ENCODE results near the gene CGRRF1.

CGRRF1 gene

DNA sequence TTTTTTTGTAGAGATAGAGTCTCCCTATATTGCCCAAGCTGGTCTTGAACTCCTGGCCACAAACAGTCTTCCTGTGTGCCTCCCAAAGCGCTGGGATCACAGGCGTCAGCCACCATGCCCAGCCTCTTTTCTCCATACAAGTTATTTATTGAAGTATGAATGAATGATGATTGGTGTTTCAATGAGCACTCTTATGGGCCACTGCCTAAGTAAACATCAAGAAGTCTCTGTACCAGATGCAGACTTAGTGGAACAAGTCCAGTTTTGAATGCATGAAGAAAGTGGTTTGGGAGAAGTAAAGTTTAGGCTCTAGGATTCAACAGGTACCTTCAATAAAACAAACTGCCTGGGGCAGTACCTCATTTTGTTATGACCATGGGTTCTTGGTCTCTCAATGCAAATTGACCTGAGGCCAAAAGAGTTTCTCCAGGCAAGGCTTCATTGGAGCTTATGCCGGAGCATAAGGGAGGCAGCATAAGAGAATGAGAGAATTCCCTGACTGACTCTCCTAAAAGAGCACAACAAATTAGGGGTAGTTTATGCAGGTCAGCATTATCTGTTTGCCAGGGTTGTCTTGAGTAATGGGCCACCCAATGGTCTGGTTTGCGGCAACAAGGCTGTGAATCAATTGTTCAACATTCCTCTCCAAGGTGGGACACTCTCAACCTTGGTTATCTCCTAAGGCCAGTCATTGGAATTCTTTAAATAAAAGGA, 19.8 kb upstream of the CGRRF1 start:
- DNase-seq (no peak), ATAC-seq (no peak)

DNA sequence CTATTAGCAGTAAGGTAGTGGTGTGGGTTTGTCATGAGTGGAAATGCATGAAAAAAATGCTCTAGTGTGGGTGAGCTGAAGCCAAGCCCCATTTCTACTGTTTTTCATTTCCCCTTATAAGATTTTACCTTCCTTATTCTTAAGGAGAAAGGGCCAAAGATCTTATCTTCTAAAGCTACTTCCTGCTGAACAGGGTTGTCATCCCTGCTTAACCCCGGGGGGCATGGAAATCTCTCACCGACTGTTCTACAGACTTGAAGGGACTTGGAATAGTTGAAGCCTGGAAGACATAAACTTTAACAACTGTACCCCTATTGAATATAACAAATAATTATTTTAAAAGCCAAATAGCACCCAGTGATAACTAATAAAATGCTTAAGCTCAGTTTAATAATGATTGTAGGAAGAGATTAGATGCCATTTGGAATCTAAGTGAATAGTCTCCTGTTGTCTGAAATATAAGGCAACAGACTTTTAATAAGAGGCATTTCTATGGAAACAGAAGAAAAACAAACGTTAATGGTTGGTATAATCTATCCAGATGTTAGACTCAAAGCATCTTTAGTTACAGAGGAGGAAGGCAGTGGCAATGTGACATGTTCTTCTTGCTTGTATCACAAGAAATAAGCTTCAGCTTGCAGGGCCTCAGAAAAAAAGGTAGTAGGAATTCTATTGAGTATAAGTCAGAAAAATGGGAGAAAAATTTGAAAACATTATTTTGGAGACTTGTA, 19.1 kb upstream of the CGRRF1 start:
- DNase-seq = no peak

DNA sequence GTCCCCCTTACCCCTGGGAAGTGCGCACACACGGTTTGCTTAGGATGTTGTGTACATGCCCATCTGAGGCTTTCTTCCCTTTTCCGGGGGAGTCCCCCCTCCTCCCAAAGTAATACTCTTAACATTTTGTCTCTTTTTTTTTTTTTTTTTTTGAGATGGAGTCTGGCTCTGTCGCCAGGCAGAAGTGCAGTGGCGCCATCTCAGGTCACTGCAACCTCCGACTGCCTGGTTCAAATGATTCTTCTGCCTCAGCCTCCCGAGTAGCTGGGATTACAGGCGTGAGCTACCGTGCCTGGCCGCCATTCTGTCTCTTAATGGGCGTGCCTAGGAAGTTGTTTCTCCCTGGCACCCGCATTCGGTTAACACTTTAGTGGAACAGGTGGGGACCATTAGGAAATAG, 16.4 kb upstream of the CGRRF1 start:
- ATAC-seq = no peak

More for the DNA sequence above, 19.1 kb upstream of the CGRRF1 start:
- ATAC-seq = no peak

DNA sequence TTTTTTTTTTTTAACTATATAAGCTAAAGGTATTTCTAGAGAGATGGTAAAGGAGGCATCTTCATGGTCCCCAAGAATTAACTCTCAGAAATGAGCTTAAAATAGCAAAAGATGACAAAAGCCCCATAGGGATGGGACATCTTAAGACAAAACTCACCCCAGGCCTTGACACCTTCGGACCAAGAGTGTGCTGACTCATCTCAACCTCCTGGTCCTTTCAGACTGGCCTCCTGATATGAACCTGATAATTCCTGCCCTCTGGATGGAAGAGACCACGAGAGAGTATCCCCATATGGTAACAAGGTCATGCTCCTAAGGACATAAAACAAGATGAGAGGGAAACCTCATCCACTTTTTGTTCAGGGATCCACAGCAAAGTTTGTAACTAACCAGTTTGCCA, 12.5 kb upstream of the CGRRF1 start:
- DNase-seq = no peak
- ATAC-seq = no peak

More for the DNA sequence above, 16.4 kb upstream of the CGRRF1 start:
- DNase-seq = no peak

DNA sequence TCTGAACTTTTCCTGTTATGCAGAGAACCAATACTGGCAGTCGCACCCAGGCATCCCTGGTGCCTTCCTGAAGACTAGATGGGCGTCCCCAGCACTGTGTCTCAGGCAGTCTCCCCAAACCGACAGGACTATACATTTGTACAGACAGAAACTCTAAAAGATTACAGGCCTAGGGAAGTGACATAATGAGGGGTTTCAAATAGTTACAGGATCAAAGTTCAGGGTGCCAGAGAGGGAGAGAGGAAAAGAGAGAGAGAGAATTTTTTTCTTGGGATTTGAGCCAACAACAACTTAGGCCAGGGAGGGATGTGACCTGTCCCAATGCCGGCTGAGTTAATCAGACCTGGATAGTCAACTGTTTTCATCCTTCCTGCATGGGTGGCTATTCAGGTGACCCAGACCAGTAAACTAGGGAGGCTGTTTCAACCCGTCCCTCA, 11.6 kb upstream of the CGRRF1 start:
- no peak for DNase-seq
- no peak for ATAC-seq

DNA sequence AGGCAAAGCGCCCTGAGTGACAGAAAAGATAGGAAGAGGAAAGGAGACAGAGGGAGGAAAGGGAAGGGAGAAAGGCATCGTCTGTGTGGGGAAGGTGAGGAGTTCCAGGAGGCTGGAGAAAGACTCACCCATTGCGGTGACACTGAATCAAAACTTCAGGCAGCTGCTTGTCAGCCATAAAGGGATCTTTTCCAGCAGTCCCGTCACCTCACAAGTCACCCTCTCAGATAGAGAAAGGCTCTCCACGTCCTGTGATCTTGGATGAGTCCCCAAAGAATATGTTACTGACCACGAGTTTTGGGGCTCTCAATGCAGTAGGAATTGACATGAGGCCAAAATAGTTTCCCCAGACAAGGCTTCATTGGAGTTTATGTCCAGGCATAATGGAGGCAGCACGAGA, 11.1 kb upstream of the CGRRF1 start:
- DNase-seq = no peak
- no peak for ATAC-seq

DNA sequence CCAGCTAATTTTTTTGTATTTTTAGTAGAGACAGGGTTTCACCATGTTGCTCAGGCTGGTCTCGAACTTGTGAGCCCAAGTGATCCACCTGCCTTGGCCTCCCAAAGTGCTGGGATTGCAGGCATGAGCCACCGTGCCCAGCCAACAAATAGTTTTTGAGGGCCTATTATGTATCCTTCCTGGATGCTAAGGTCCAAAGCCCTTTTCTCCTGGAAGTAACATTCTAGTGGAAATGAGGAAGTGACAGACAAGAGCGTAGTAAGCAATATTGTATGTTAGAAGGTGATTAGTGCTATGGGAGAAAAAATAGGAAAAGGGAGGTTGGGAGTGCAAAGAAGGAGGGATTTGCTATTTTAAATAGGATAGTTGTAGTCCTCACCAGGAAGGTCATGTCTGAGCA, 9.0 kb upstream of the CGRRF1 start:
- no peak for ATAC-seq
- DNase-seq = no peak

DNA sequence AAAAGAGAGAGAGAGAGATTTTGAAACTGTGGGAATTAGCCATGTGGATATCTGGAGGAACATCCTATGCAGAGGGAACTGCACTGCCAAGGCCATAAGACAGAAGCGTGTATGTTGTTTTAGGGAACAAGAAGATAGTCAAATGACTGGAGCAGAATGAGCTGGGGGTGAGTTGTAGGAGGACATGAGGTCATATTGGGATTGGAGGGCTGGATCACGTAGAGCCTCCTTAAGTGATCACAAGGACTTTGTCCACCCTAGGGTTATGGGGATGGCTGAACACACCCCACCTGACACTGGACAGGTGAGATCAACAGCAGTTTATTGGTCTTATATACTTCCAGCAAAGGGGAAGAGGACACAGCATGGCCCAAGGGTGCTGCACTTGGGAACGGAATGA, 8.2 kb upstream of the CGRRF1 start:
- DNase-seq (no peak), ATAC-seq (no peak)

DNA sequence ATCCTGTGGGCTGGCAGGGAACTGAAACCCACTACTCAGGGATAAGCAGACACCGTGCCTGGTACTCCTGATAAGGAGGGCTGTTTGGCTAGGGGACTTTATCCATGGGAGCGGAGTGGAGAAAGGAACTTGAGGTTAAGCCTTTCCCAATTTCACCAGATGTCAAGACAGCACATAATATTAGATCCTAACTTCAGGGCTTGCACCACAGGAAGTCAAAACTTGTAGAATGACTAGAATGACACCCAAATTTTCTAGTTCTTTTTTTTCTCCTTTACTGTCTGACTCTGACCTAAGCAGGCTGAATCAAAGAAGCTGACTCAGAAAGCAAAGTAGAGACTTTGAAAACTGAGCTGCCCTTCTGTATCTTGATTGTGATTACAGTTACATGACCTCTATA, 7.1 kb upstream of the CGRRF1 start:
- no peak for DNase-seq
- ATAC-seq = no peak

DNA sequence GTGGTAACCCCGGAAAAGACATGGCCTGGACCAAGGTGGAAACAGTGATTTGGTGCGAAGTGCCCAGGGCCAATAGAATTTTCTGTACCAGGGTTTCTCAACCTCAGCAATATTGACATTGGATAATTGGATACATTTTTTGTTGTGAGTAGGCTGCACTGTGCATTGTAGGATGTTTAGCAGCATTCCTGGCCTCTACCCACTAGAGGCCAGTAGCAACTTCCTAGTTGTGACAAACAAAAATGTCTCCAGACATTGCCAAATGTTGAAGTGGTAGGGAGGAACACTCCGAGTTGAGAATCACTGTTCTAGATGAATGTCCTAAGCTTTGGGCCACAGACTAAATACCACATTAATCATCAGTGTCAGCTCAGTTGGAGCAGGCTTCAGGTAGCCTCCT, 6.2 kb upstream of the CGRRF1 start:
- DNase-seq (no peak), ATAC-seq (no peak)

DNA sequence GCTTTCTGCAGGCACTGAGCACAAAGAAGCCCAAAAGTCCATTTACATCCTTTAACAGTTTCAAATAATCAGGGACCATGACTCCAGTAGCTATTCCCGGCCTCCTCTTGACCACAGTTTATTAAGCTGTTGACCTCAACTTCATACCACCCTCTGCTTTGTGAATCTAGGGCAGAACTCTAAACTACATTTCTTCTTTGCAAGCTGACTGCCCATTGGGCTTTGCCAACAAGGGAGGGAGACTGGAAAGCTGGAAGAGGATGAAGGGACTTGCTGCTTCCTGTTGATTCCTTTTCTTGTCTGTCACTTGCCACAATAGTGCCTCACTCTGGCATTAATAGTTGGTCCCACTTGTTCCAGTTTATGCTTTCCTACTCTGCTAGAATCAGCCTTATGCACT, 2.7 kb downstream of the CGRRF1 start:
- no peak for DNase-seq
- ATAC-seq = no peak

DNA sequence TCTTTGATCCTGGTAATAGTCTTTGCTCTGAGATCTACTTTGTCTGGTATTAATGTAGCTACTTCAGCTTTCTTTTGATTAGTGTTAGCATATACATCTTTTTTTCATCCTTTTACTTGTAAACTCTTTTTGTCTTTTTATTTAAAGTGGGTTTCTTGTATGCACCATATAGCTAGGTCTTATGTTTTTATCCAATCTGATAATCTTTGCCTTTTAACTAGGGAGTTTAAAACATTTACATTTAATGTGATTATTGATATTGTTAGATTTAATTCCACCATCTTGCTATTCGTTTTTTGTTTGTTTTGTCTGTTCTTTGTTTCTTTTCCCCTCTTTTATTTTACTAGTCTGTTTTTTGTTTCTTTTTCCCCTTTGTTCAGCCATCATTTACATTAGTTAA, 6.0 kb downstream of the CGRRF1 start:
- no peak for ATAC-seq
- no peak for DNase-seq

DNA sequence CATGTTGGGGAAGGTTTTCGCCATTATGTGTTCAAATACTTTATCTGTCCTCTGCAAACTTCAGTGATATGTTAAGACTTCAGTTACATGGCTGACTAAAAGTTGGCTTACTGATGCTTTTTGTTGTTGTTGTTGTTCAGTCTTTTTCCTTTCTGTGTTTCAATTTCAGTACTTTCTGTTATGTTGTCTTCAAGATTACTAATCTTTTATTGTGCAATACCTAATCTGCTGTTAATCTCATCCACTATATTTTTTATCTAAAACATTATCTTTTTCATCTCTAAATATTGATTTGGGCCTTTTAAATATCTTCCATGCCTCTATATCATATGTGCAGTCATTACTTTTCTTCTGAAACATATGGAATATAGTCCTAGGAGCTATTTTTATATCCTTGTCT, 7.0 kb downstream of the CGRRF1 start:
- ATAC-seq (no peak), DNase-seq (no peak)

DNA sequence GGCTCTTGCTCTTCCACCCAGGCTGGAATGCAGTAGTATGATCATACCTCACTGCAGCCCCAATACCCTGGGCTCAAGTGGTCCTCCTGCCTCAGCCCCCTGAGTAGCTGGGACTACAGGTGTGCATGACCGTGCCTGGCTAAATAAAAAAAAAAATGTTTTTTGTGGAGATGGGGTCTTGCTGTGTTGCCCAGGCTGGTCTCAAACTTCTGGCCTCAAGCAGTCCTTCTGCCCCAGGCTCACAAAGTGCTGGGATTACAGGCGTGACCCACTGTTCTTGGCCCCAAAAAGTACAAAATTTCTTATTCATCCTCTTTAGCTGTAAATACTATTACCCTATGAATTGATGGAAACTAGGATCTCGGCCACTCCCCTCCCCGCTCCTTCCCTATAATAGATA, 14.7 kb downstream of the CGRRF1 start:
- DNase-seq (no peak), ATAC-seq (no peak)

DNA sequence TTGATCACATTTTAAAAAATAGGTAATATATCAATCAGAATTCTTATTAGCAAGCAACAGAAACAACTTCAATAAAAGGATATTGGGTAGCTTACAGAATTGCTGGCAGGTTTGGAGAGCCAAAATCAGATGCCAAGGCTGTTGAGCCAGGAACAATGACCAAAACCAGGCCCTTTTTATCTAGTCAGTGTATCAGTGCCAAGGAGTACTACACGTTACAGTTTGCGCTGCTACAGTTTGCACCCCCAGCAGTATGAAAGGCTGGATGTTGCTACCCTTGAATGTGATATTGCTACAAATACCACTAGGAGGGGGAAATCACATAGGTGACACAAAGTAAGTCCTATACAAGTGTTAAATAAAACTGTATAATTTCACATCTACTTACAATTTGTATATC, 19.3 kb downstream of the CGRRF1 start:
- no peak for ATAC-seq
- DNase-seq = no peak

DNA sequence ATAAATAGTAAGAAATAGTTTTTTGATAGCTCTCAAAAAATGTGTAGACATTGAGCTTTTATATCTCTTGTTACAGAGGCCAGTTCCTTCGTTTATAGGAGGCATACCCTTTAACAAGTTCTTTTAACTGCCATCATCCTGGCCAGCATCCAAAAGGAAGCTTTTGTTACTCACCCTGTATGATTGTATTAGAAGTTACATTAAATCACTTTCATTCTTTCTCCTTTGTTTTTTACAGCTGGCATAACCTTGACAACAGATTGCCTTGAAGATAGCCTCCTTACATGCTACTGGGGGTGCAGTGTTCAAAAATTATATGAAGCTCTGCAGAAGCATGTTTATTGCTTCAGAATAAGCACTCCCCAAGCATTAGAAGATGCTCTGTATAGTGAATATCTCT, 20.1 kb downstream of the CGRRF1 start:
- ATAC-seq (no peak), DNase-seq (no peak)

DNA sequence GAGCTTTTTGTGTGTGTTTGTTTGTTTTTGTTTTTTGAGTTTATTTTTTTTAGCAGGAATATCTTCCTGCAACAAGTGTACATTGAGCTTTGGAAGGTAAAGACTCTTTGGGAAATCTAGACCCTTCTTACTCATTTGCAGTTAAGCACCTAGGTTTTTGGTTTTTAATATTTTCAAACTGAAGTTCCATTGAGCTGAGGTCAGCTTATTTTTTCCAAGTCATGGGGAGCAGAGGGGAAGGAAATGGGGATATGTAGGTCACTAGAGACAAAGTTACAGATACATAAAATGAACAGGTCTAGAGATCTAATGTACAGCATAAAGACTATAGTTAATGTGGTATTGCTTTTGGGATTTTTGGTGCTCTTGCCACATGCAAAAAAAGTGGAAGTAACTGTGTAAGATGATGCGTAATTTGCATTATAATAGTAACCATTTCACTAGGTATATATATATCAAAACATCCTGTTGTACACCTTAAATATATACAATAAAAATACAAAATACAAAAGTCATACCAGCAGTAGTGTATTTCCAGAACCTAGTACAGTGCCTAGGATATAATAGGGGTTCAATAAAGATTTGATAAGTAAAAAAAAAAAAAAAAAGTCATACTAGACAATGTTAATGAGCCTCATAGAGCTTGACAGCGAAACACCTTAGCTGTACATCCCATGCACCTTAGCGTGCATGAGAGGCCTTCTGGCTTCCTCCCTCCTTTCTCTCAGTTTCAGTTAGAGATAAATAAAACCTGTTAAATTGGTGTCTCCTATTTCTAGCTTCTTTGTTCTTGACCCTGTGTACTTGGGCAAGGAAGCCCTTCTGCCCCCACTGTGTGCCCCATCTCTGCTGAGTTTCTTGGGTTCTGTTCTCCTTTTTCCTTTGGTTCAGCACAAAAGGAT, 22.7 kb downstream of the CGRRF1 start:
- DNase-seq (no peak), ATAC-seq (no peak)

DNA sequence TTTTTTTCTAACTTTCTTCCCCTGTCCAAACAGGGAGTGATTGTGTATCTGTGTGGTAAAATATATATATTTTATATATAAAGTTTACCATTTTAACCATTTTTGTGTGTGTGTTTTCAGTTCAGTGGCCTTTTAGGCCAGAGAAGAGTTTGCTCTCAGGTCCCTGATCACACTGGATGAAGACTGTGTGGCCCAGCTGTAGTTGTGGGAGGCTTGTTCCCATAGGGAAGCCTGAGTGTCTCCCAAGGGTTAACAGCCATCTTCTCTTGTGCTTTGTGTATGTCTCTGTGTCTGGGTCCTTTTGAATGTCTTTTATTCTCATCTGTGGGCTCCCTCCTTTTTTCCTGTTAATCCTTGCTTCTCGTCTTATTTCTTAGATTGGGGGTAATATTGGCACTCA, 23.4 kb downstream of the CGRRF1 start:
- DNase-seq (no peak), ATAC-seq (no peak)

DNA sequence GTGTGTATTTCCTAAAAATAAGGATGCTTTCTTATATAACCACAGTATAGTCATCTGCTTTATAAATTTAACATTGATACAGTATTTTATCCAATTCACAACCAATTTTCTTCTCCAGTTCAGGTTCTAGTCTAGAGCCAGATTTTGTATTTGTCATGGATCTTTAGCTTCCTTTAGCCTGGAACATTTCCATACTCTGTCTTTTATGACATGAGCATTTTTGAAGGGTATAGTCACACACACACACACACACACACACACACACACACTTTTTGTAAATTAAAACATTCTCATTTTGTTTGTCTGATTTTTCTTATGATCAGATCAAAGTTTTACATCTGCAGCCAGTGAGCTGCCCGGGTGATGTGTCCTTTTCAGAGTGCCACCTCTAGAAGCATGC, 25.4 kb downstream of the CGRRF1 start:
- DNase-seq = no peak
- no peak for ATAC-seq

DNA sequence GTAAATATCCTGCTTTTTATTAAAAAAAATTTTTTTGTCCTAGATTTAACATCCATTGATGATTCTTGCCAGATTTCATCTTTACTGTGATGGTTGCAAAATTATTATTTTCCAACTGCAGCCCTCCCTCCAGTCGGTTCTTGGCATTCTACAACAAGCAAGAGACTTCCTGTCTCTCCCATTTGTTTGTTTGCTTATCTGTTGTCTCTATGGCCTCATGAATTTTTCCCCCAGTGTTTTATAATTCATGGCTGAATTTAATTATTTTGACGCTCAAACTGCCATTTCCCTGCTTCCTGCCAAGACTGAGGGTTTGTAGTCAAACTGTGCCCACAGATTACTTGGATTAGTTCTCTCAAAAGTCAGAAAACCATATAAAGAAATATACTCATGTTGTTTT, 25.9 kb downstream of the CGRRF1 start:
- ATAC-seq (no peak), DNase-seq (no peak)

DNA sequence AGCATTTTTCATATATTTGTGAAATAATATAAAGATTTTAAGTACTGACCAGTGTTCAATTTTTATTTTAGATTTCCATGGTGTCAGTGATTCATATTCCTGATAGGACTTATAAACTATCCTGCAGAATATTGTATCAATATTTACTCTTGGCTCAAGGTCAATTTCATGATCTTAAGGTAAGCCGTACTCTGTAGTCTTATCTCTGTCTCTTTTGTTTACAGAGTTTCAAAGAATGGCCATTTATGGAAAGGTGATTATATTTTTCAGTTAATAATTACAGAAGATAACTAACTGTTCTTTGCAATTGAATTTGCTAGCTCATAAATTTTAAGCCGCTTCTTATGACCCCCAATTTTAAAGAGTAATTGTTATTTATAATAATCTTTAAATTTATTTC, 27.9 kb downstream of the CGRRF1 start:
- no peak for ATAC-seq
- no peak for DNase-seq

DNA sequence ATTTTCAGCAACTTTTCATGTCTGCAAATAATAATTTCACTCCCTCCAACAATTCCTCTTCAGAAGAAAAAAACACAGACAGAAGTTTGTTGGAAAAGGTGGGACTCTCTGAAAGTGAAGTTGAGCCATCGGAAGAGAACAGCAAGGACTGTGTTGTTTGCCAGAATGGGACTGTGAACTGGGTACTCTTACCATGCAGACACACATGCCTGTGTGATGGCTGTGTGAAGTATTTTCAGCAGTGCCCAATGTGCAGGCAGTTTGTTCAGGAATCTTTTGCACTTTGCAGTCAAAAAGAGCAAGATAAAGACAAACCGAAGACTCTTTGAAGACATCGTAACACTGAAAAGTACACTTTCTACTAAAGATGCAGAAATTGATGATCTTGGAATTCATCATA, 28.3 kb downstream of the CGRRF1 start:
- ATAC-seq = no peak

DNA sequence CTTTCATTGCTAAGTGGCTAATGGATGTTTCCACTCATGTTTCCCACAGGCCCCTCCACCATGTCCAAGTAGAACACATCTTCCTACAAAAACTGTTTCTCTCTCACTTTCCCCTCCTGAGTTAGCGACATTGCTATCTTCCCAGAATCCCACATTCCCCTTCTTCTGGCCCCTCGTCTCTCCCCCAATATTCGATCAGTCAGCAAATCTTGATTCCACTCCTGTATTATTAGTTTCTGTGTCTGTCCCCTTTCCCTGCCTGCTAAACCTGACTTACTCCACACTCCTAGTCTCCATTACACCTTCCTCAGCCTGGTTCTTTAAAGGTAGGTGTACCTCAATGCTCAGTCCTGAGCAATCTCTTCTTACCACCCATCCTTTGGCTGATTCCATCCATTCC, 37.9 kb downstream of the CGRRF1 start:
- DNase-seq (no peak), ATAC-seq (no peak)

More for the DNA sequence above, 28.3 kb downstream of the CGRRF1 start:
- no peak for DNase-seq

Data from stimulated activated naive CD8-positive, alpha-beta T cell treated with anti-CD3 and anti-CD28 coated beads, Interleukin-15, Interleukin-2, amounts not matched to agents 100 U/mL and 50 U/mL, for 24 hours (primary cell).